Liver (tissue), 9 donors: ENCODE data around the gene FAM53B. TPM values are rescaled to one million over a fixed set of nuclear protein-coding genes. Genes with fewer than 3 reads are reported as not detected.

ENCODE experiments used
- DNase-seq: peaks from one replicate; pipeline ENCODE4 v3.0.0-alpha.2; 2017; ENCODE audit warnings: low spot score
- H3K27ac ChIP-seq, 2 donors: one replicate each; pipeline ENCODE4 v1.7.0; 2013; ENCODE audit warnings: inconsistent platforms in 2 of 2, low read length in 2 of 2, control low read depth in 1 of 2, low read depth in 1 of 2, mild to moderate bottlenecking in 1 of 2
- H3K27me3 ChIP-seq, 4 donors: one replicate each; pipeline versions ENCODE4 v1.6.1 to v1.7.0; 2013; ENCODE audit warnings: low read length in 3 of 4, inconsistent platforms in 1 of 4, mild to moderate bottlenecking in 1 of 4, moderate library complexity in 1 of 4; ENCODE audit not compliant: control insufficient read depth in 4 of 4, insufficient read depth in 4 of 4
- H3K36me3 ChIP-seq, 4 donors: one replicate each; pipeline versions ENCODE4 v1.6.1 to v1.7.0; 2013; ENCODE audit warnings: low read length in 3 of 4, mild to moderate bottlenecking in 3 of 4, low read depth in 1 of 4, moderate library complexity in 1 of 4; ENCODE audit not compliant: control insufficient read depth in 4 of 4, insufficient read depth in 3 of 4
- H3K4me1 ChIP-seq, 4 donors: one replicate each; pipeline versions ENCODE4 v1.6.1 to v1.7.0; 2013; ENCODE audit warnings: low read length in 3 of 4, mild to moderate bottlenecking in 3 of 4, moderate library complexity in 1 of 4; ENCODE audit not compliant: control insufficient read depth in 4 of 4, insufficient read depth in 4 of 4
- H3K4me3 ChIP-seq, 3 donors: one replicate each; pipeline versions ENCODE4 v1.6.1 to v1.7.0; 2013; ENCODE audit warnings: low read length in 3 of 3, control low read depth in 1 of 3, low read depth in 1 of 3, mild to moderate bottlenecking in 1 of 3
- H3K9ac ChIP-seq, 2 donors: one replicate each; pipeline ENCODE4 v1.7.0; 2013; ENCODE audit warnings: low read length in 2 of 2, mild to moderate bottlenecking in 2 of 2, moderate library complexity in 2 of 2, control low read depth in 1 of 2, low read depth in 1 of 2
- H3K9me3 ChIP-seq, 4 donors: one replicate each; pipeline versions ENCODE4 v1.6.1 to v1.7.0; 2013; ENCODE audit warnings: low read length in 3 of 4; ENCODE audit not compliant: control insufficient read depth in 4 of 4
- ATF3 ChIP-seq: IDR thresholded peaks from 2 replicates; pipeline ENCODE4 v1.6.1; 2016; ENCODE audit warnings: antibody characterized with exemption
- FOXA1 ChIP-seq: IDR thresholded peaks from 2 replicates; pipeline ENCODE4 v1.6.1; 2016; ENCODE audit warnings: antibody characterized with exemption
- FOXA2 ChIP-seq: IDR thresholded peaks from 2 replicates; pipeline ENCODE4 v1.6.1; 2016; ENCODE audit warnings: antibody characterized with exemption
- GABPA ChIP-seq, 2 donors: IDR thresholded peaks in 1 of 2; conservative IDR thresholded peaks in 1 of 2; 2 replicates each; pipeline ENCODE4 v1.6.1; 2016; ENCODE audit warnings: antibody characterized with exemption in 2 of 2, mild to moderate bottlenecking in 1 of 2, moderate library complexity in 1 of 2
- HNF4A ChIP-seq, 2 donors: conservative IDR thresholded peaks; 2 replicates each; pipeline ENCODE4 v1.6.1; 2016; ENCODE audit warnings: antibody characterized with exemption in 2 of 2, mild to moderate bottlenecking in 2 of 2
- MAX ChIP-seq: IDR thresholded peaks from 2 replicates; pipeline ENCODE4 v1.6.1; 2016; ENCODE audit warnings: antibody characterized with exemption
- RAD21 ChIP-seq, 2 donors: IDR thresholded peaks; 2 replicates each; pipeline ENCODE4 v1.6.1; 2016; ENCODE audit warnings: antibody characterized with exemption in 2 of 2, mild to moderate bottlenecking in 2 of 2
- SP1 ChIP-seq: IDR thresholded peaks from 2 replicates; pipeline ENCODE4 v1.6.1; 2018; ENCODE audit warnings: antibody characterized with exemption, mild to moderate bottlenecking
- TAF1 ChIP-seq: conservative IDR thresholded peaks from 2 replicates; pipeline ENCODE4 v1.6.1; 2016; ENCODE audit warnings: antibody characterized with exemption, mild to moderate bottlenecking
- YY1 ChIP-seq: IDR thresholded peaks from 2 replicates; pipeline ENCODE4 v1.6.1; 2016; ENCODE audit warnings: antibody characterized with exemption, mild to moderate bottlenecking
- WGBS: extraction: QIAGEN DNeasy Blood & Tissue Kit; methylation state at CpG from one replicate; pipeline ENCODE4 v1.1.7; 2013; 5-methylcytosine and 5-hydroxymethylcytosine counted together
- polyA plus RNA-seq, 2 donors: library from polyadenylated mRNA; stranded (reverse) in 1 of 2; unstranded in 1 of 2; fragments of 200-250 nt in 1 of 2; fragments of >200 nt in 1 of 2; fragmentation: Nextera tagmentation in 1 of 2; extraction: Ambion mirVana in 1 of 2; gene quantifications; one replicate each; pipeline versions ENCODE4 v1.2.1 to v1.2.3, GENCODE V29; 2013 to 2015
- total RNA-seq, 2 donors: library from RNA; depleted of rRNA; stranded (reverse); fragments of >200 nt; gene quantifications; one replicate each; pipeline ENCODE4 v1.2.3, GENCODE V29; 2014
- TF ChIP-seq, protein P1 (sequence below): IDR thresholded peaks from 2 replicates; pipeline ENCODE4 v1.6.1; 2016; ENCODE audit warnings: antibody characterized with exemption, mild to moderate bottlenecking
- donor health status: healthy.
- donor health status: healthy.
- donor health status: healthy.
- donor health status: healthy.
- donor health status: healthy.

The FAM53B gene
- total and polyA plus RNA-seq, 4 donors: 1.1 to 24.0 (median 6.3) TPM

DNA sequence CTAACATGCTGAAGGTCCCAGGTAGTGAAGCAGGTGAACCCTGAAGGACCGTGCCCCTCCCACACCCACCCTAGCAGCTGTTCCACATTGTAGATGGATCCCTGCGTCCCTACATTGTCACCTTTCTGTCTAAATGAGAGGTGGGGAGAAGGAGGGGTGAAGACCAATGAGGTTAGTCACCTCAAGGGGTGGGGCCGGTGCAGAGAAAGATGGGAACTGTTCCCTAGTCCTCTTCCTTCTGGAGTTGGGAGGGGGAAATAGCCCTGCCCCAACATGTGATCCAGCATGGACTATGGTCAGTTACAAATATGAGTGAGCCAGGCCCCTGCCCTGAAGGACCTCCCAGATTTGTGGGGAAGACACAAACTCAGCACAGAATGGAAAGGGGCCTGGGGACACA, 158.0 kb downstream of the FAM53B start:
- DNase-seq: no peak
- Histone ChIP-seq H3K27me3 (no peaks in the 10 kb centered on the region), H3K9me3 (no peaks in the 10 kb centered on the region), H3K9ac (no peak overlapping the region), H3K36me3 (no peaks in the 10 kb centered on the region), H3K27ac (no peak overlapping the region), H3K4me3 (no peak overlapping the region), H3K4me1 (no peaks in the 10 kb centered on the region)
- no peak for TF ChIP-seq GABPA (IDR thresholded peaks at IDR 0.05 in 1 of 2, conservative IDR thresholded peaks at IDR 0.05 in 1 of 2)
- TF ChIP-seq, protein P1, sequence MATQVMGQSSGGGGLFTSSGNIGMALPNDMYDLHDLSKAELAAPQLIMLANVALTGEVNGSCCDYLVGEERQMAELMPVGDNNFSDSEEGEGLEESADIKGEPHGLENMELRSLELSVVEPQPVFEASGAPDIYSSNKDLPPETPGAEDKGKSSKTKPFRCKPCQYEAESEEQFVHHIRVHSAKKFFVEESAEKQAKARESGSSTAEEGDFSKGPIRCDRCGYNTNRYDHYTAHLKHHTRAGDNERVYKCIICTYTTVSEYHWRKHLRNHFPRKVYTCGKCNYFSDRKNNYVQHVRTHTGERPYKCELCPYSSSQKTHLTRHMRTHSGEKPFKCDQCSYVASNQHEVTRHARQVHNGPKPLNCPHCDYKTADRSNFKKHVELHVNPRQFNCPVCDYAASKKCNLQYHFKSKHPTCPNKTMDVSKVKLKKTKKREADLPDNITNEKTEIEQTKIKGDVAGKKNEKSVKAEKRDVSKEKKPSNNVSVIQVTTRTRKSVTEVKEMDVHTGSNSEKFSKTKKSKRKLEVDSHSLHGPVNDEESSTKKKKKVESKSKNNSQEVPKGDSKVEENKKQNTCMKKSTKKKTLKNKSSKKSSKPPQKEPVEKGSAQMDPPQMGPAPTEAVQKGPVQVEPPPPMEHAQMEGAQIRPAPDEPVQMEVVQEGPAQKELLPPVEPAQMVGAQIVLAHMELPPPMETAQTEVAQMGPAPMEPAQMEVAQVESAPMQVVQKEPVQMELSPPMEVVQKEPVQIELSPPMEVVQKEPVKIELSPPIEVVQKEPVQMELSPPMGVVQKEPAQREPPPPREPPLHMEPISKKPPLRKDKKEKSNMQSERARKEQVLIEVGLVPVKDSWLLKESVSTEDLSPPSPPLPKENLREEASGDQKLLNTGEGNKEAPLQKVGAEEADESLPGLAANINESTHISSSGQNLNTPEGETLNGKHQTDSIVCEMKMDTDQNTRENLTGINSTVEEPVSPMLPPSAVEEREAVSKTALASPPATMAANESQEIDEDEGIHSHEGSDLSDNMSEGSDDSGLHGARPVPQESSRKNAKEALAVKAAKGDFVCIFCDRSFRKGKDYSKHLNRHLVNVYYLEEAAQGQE: no peak
- TF ChIP-seq YY1: no peak
- no peak for TF ChIP-seq FOXA1
- 93% methylated on average over 3 of the region's 3 CpGs for WGBS

DNA sequence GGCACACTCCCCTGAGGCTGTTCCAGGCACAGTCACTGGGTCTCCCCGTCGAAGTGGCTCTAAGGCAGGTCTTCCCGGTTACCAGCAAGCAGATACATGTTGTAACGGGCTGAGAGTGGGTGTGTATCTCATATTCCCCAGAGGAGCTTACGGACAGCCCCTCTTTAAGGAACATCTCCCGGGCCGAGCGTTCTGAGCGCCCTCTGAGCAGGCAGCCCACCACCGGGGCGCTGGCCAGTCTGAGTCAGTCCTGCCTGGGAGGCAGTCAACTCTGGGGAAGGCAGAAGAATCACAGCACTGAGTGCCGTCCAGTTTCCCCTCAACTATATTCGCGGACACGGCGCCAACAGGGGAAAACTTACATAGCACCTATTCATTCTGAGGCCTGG, 165.2 kb downstream of the FAM53B start:
- H3K9me3 ChIP-seq: no peaks in the 10 kb centered on the region
- H3K27me3 ChIP-seq: no peaks in the 10 kb centered on the region
- H3K9ac ChIP-seq: no peak overlapping the region
- TF ChIP-seq RAD21 (IDR thresholded peaks at IDR 0.05) (no peak), FOXA2 (no peak), TAF1 (no peak), HNF4A (conservative IDR thresholded peaks at IDR 0.05) (no peak), YY1 (no peak), ATF3 (no peak), MAX (no peak), GABPA (IDR thresholded peaks at IDR 0.05 in 1 of 2, conservative IDR thresholded peaks at IDR 0.05 in 1 of 2) (no peak), SP1 (no peak)
- TF ChIP-seq, protein P1: no peak
- WGBS: 90% methylated on average over 16 of the region's 16 CpGs
- DNase-seq: no peak
- H3K27ac ChIP-seq: no peak overlapping the region
- no peaks in the 10 kb centered on the region for H3K36me3 ChIP-seq
- H3K4me1 ChIP-seq: no peaks in the 10 kb centered on the region
- no peak overlapping the region for H3K4me3 ChIP-seq
